AG08395 (cell line): Measurements from ENCODE around the gene TNFRSF12A.
A peak's percentile ranks its signal among the peaks of the same experiment; 100 is the strongest.

Source experiments
- DNase-seq: peaks from one replicate; pipeline ENCODE4 v3.0.0; 2012; ENCODE audit warnings: mixed read lengths, low spot score

The TNFRSF12A gene

DNA sequence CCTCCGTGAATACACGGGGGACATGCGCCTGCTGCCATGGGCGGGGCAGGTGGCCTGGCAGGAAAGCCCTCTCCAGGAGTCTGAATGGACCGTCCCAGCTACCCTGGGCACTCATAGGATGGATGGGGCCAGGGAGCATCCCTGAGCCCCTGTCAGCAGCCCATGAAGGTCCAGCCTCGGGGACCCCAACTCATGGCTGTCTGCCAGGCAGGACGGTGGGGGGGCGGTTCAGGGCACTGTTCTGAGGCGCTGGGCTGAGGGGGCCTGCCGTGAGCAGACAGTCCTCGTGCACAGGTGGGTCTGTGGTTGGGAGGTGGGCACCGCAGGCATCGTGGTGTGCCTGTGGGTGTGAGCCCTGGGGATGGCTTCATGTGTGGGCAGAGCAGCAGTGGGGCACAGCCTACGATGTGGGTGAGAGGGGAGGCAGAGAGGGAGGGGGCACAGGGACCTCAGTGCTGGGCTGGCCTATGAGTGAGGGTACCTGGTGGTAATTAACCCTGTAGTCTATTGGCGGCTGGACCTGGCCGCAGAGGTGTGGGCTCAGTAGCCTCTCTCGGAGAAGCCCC is 33.5 kb upstream of the TNFRSF12A start:
- DNase-seq, result no peak

- DNase-seq, result no peak
Observed at GRCh38 chr16:2987286-2987685, 32.9 kb upstream of the TNFRSF12A start.

DNA sequence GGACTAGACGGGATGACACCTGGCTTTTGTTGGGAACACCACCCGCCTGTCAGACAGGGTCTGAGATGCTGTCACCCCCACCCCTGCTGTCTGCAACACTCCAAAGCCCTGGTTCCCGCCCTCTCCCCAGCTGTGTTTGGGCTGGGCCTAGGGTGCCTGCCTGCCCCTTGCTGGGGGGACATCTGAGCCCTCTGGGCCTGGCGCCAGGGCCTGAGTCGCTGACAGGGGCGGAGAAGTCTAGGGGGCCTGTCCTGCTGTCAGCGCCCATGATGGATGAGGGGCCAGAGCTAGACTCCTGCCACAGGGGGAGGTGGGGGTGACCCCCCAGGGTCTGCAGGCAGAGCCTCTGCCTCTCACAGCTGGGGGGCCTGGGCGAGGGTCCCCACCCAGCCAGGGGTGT is 32.3 kb upstream of the TNFRSF12A start:
- DNase-seq, result no peak

DNA sequence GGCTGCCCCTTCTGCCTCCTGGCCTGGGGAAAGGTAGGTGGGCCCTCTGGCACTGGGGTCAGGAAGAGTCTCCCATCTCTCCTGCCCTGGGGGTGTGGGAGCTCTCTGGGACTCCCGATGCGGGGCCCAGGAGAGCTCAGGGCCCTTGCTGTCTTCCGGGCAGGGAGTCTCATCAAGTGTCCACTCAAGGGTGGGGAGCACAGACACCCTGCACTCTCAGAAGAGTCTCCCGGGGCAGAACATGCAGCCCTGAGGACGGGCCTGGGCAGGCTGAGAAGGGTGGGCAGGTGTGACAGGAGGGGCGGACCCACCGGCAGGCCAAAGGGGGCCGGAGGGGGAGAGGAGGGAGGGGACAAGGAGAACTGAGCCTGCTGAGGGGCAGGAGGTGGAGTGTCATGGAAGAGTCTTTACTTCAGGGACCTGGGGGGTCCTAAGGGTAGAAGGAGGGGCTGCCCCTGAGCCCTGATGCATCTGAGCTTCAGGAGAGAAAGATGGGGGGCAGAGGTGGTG is 31.5 kb upstream of the TNFRSF12A start:
- no peak for DNase-seq

DNA sequence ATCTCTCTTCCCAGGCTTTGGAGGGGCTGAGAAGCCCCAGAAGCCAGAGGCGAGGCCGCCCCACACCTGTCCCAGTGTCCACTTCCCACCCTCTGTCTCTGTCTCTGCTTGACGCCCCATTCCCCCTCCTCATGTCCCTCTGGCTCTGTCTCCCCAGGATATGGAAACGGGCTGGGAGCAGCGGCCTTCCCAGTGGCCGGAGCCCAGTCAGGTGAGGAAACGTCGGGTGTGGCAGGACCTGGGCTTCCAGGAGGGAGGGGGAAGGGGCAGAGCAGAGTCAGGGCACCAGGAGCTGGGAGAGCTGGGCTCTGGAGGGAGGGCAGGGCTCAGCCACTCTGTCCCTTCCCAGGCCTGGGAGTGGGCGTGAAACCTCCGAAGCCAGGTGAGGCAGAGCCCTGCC is 29.3 kb upstream of the TNFRSF12A start:
- no peak for DNase-seq

- no peak for DNase-seq
Observed at GRCh38 chr16:2991566-2992261, 28.5 kb upstream of the TNFRSF12A start.

GRCh38 chr16:2992383-2993081 is 27.6 kb upstream of the TNFRSF12A start:
- DNase-seq, result no peak

DNA sequence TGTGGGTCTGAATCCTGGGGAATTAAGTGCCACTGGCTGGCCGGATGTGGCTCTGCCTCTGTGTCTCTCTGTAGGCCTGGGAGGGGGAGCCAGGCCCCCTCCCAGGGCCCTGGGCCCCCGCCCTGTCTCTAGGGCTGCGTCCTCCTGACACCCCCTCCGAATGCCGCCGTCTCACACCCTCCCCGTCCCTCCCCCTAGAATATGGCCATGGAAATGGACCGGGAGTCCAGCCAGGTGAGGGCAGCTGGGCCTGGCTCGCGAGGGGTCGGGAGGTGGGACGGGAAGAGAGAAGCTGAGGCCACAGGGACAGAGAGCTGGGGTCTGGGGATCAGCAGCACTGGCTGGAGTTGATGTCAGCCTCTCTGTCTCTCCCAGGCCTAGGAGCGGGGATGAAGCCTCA is 23.9 kb upstream of the TNFRSF12A start:
- DNase-seq, result no peak

GRCh38 chr16:2999929-3000328 is 20.2 kb upstream of the TNFRSF12A start:
- DNase-seq, result no peak

DNA sequence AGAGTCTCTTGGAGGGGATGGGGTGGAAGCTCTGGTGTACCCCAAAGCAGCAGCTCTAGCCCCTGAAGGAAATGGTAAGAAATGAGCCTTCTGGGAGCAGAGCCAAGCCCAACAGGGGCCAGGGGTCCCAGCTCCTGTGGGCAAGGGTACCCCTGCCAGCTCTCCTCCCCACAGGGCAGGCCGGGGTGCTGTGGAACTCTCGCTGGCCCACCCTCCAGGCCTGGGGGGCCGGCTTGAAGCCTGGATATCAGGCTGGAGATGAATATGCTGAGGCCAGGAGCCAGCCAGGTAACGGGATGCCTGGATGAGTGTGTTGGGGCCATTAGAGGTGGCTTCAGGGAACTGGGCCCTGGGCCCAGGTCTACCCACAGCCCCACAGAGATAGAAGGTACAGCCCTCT is 19.6 kb upstream of the TNFRSF12A start:
- DNase-seq, result no peak

DNA sequence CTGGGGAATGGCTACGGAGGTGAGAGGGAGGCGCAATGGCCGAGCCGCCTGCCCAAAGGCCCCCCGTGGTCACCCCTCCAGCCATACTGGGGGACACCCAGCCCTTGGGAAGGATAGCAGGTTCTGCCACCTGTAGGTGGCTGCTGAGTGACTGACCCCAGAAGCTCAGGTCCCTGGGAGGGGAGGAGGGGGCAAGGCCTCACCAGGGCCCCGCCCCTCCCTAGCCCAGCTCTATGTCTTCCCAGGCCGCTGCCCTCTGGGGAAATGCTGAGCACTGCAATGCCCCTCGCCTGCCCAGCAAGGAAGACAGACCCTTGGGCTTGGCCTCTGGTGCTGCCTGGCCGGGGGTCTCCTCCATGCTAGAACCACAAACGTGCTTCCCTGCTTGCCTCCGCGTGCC is 18.9 kb upstream of the TNFRSF12A start:
- no peak for DNase-seq

- peak; percentile 100 for DNase-seq
Observed at GRCh38 chr16:3003582-3004270, 16.4 kb upstream of the TNFRSF12A start.

DNA sequence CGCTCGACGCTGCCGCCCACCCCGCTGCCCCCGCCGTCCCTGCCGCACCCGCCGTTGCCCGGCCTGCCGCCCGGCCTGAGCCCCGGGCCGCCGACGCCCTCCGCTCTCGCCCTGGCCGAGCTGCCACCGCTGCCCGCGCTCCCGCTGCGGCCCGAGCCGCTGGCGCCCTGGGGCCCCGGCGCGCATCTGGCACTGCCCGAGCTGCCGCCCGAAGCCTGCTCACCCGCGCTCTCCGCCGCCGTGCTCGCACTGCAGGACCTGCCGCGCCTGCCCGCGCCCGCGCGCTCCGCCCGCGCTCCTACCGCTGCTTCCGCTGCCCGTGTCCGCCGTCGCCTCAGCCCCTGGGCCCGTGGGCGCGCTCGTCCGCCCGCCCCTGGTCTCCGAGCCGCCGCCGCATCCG is 15.8 kb upstream of the TNFRSF12A start:
- DNase-seq, result no peak

GRCh38 chr16:3004781-3005284 is 15.3 kb upstream of the TNFRSF12A start:
- no peak for DNase-seq

DNA sequence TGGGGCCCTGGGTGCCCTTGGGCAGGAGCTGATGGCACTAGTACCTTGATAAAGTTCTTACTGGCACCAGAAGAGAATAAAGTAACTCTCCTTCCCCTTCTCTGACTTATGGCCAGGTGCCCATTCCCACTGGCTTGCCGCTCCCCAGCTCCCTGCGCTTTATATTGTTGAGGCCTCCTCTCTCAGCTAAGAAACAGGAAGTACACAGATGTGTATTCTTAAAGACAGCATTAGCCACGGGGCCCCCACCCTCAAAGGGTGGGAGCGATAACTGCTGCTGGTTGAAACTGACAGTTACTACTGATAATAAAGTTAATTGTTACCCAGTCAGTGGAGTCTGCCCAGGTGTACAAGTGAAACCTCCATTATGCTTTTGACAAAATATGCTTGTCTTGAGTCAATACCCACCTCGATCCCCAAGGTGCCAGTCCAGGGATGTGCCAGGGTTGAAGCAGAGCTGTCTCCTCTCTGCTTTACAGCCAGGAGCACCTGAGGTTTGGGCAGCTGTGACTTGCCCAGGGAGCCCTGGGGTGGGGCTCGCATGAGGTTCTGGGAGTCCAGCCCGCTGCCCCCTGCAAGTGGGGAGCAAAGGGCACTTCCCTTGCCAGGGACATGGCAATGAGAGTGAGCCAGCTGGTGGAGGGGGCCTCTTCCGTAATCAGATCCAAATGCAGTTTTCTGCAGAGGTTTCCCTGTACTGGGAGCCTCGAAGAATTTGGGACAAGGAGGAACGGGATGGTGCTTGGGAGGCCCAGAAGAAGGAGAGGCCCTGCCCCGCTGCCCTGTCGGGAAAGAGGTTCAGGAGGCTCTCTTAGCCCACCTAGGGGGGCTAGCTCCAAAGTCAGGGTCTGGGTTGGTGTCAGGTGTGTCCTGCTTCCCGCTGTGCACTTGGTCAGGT is 12.9 kb upstream of the TNFRSF12A start:
- no peak for DNase-seq

- no peak for DNase-seq
Observed at GRCh38 chr16:3007957-3008689, 12.0 kb upstream of the TNFRSF12A start.

GRCh38 chr16:3008690-3009037 is 11.5 kb upstream of the TNFRSF12A start:
- DNase-seq, result no peak

DNA sequence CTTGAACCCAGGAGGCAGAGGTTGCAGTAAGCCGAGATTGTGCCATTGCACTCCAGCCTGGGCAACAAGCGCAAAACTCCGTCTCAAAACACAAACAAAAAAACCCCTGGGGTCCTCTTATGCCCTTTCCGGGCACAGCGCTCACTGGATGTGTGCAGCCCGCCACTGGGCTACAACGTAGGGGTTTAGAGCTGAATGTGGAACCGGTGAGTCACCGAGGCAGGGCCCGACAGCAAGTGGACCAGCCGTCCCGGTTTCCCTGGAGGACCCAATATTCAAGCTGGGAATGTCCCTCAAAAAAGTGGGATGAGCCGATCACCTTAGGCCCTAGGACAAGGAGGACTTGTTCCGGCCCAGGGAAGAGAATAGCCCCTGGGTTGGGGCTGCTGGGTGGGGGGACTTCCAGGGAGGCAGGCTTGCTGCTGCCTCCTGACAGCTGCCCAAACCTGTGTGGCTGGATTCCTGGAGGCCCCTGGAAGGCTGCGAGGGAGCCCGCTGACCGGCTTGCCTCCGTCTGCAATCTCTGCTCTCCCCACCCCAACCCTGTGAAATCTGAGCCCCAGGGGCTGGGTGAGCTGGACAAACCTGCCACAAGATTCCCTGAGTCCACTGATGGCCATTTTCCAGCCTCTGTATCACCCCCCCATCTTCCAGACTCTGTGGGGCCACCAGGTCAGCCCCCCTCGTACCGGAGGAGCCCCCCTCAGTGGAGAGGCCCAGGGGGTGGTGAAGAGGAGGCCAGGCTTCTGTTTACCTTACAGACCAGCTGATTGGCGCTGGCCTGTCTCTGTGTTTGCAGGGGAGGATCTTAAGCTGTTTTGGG is 10.4 kb upstream of the TNFRSF12A start:
- DNase-seq, result no peak

DNA sequence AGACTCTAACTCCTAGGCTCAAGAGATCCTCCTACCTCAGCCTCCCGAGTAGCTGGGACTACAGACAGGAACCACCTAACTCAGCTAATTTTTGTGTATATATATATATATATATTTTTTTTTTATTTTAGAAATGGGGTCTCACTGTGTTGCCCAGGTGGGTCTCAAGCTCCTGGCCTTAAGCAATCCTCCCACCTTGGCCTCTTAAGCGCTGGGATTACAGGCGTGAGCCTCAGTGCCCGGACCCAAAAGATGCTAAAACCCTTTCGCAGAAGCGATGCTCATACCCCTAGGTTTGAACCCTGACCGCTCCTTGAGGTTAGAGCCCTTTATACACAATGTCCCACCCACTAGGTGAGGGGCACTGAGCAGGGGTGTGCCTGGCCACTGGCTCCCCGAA is 9.7 kb upstream of the TNFRSF12A start:
- DNase-seq, result no peak

- no peak for DNase-seq
Observed at GRCh38 chr16:3012246-3012645, 7.9 kb upstream of the TNFRSF12A start.
